NCI-H1694 (cell line): ENCODE data around the gene MB.
"Not testable (repeated sequence)": the region's sequence is repeated elsewhere in the genome, so short reads cannot be mapped to it uniquely, and the experiment has no call there.

Source experiments
- DNase-seq: peaks from one replicate; lab custom pipeline; 2025; lab: John Stamatoyannopoulos, UW

Gene MB

GRCh38 chr22:35617137-35617755 lies at the start of gene MB:
Gene MB, minus strand, starts transcription at chr22:35617329. Its CDS starts 72 bp downstream, at chr22:35617257.
- DNase-seq: no peak

DNA sequence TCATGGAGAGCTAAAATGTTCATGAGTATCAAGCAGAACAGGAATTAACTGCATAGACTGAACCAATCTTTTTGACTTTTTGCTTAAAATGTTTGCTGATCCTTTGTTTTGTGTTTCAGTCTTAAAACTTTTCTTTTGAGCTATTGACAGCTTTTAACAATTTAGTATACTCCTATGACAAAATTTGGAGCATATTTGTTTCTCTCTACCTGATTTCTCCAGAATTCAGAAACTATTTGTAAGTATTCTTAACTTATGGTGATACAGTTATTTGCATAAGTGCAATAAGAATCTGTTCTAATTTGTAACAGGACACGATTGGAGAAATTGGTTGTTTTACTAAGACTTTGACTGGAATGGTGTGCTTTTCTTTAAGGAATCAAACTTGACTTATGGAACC lies 49.6 kb upstream of the MB start:
- not testable (repeated sequence) for DNase-seq

DNA sequence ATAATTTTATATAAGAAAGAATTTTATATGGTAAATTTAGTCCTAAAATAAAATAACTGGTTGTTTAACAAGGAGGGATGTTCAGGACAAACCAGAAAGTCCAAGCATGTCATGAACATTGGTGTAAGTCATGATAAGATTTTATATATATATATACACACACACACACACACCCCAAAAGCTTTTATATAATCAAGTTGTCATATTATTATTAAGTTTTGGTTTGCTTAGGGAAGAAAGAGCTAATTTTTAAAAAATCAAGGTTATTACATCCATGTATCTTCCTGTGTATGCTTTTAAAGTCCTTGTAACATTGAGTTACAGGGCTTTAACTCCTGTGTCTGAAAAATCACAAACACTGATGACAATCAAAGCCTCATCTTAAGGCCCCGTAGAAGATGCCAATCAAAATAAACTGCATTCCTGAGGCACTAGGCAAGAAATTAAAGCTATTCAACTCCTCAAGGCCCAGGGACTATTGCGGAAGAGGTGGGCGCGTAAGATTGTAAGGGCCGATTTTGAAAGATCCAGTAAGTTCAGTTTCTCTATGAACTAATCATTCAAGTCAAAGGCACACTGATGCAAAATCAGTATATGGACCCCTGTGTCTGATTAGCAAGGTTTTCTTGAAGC lies 47.9 kb upstream of the MB start:
- no peak for DNase-seq

DNA sequence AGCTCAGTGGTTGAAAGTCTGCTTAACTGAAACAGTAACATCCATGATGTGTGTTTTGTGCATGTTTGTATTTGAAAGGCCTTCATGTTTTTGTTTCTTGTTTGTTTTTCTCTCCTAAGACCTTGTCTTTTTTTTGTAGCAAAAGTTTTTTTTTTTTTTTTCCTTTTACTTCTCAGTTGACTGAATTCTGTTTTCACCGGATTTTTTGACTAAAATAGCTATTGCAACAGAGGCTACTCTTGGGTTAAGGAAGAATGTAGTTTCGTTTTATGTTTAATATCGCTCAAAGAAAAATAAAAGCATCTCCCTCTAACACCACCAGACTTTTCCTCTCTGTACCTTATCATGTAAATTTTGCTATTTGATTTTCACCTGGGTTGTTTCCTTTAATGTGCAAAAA lies 46.2 kb upstream of the MB start:
- no peak for DNase-seq

- DNase-seq: no peak
These were observed 45.8 kb upstream of the MB start for GRCh38 chr22:35662914-35663313.

- DNase-seq: no peak
These were observed 44.3 kb upstream of the MB start for GRCh38 chr22:35661464-35661863.

DNA sequence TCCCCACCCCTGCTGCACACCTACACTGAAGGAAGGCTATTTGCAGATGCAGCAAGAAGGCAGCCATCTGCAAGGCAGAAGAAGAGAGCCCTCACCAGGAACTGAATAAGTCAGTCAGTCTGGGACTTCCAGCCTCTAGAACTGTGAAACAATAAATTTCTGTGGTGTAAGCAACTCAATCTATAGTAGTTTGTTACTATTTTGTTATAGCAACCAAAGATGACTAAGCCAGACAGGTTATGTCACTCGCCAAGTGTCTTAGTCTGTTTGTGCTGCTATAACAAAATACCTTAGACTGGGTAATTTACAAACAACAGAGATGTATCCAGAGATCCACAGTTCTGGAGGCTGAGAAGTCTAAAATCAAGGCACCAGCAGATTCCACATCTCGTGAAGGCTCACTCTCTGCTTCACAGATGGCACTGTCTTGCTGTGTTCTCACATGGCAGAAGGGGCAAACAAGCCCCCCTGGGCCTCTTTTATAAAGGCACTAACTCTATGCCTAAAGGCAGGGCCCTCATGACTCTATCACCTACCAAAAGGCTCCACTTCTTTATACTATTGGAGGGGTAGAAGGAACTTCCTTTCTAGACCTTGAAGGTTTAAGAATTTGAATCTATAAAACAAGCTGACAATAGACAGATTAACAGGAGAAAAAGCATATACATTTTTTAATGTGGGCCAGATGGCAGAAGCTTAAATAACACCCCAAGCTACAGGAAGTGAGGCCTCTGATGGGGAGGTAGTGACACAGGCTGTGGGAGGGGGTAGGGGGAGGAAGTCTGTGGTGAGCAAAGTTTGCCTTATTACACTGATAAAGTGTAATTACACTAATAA lies 43.4 kb upstream of the MB start:
- no peak for DNase-seq

- DNase-seq: no peak
These were observed 40.6 kb upstream of the MB start for GRCh38 chr22:35657571-35658312.

DNA sequence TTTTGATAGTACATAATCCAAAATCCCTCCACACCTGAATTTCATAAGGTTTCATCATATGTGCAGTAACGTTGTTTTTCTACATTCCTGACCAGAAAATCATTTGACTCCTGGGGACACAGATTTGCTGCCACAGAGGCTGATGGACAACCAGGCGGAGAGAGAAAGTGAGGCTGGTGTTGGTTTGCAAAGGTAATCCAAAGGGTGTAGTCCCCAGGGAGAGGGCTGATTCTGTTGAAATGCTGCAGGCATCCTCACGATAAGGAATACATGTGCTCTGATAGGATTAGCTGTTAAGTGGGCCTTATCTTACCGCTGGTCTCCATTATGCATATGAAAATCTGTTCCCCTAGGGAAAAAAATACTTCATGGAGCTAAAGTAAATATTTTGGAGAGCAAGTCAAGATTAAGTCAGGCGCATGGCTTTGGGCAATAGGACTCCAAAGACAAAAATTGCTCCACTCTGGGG lies 39.2 kb upstream of the MB start:
- no peak for DNase-seq

DNA sequence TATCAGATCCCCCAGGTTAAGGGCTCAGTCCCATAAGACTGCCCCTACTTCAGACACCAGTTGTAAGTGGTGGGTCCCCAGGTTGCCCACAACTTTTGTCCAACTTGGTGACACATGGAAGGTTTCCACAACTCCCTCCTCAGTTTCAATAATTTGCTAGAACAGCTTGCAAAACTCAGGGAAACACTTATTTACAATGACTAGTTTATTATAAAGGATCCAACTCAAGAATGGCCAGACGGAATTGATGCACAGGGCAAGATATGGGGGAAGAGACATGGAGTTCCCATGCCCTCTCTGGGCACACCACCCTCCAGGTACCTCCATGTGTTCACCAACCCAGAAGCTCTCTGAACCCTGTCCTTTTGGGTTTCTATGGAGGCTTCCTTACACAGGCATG lies 36.7 kb upstream of the MB start:
- DNase-seq: no peak

DNA sequence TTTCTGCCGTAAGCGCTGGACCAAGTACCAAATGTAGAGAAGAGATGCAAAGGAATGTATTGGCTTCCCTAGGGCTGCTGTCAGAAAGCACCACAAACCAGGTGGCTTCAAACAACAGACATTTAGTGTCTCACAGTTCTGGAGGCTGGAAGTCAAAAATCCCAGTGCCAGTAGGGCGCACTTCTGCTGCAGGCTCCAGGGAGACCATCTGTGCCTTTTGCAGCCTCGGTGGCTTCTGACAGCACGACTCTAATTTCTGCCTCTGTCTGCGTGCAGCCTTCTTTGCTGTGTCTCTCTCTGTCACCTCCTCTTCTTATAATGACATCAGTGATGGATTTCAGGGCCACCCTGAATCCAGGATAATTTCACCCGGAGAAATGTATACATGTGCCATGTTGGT lies 34.0 kb upstream of the MB start:
- DNase-seq: no peak

DNA sequence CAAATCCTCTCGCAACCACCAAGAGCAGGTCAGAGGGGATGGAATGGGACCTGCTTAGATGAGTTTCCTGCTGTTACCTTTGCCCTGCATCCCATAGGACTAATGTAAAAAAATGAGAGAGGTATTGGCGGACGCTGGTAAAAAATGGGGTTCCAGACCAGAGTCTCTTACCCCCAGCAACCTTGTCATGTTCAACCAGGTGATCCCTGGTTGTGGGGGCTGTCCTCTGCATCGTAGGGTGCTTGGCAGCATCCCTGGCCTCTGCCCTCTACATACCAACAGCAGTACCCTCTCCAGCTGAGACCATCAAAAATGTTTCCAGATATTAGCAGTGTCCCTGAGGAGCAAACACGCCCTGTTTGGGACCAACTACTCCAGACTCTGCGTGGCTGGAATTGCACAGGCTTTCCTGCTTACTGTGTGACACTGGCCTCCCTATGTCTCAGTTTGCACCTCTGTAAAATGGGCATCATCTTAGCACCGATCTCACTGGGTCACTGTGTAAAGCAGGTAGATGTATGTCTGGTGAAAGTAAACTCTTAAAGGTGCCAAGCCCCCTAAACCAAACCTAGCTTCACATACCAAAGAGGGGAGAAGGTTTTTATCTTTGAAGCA lies 32.6 kb upstream of the MB start:
- no peak for DNase-seq

- no peak for DNase-seq
These were observed 32.0 kb upstream of the MB start for GRCh38 chr22:35649026-35649553.

DNA sequence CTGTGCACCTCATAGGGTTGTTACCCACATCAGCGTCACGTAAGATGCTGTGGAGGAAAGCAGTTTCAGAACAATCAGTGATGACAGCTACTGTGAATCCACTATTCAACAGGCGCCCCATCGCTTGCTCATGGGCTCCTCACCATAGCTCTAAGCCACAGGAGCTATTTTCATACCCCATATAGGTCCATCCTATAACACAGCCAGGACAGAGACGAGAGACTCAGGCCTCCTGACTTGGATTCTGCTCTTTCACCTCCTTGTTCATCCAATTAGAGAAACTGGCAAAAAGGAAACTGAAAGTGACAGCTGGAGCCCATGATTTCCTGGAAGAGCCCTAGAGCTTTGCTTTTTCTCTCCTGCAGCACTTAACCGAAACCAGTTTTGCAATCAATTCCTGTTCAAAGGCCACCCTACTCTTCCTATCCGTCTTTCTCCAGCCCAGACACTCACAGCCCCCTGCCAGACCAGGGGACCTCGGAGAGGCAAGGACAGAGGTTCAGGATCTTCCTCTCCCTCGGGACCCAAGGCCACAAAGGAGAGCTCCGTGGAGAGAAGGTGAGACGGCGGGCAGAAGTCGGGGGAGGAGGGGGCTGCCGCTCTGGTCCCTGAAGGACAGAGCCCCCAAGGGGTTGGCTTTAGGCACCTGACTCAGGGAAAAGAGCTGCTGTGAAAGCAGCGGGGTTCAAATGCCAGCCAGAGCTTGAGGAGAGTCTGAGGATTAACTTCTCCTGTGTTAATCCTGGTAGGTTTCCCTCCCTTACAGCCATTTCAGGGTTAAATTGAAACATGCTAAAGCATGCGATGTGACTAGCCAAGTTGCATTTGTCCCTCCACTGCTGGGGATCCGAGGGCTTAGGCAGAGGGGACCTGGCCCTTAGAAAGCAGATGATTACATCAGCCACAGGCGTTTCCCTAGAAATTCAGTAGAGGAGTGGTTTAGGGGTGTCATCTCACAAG lies 31.2 kb upstream of the MB start, which contains the start of gene APOL6:
TSS of gene APOL6 (plus strand) at position 381 of the 960 bp plus-strand sequence. CDS start 7,980 bp downstream, outside the sequence.
- DNase-seq: no peak

- DNase-seq: no peak
These were observed 28.5 kb upstream of the MB start for GRCh38 chr22:35645646-35646045.

DNA sequence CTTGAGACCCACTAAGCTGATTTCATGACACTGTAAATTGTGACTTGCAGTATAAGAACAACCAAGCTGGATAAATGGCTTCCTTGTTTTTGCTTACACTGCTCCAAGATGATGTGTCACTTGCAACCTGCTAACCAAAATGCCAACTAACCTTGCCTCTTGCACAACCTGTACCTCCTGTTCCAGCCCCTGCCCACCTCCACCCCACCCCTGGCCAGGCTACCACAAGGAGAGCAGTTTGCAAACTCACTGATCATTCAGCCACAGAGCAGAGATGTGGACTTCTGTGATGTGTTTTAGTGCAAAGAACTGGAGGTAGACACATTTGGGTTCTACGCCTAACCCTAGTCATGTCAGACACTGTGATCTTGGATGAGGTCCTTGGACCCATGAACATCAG lies 26.9 kb upstream of the MB start:
- DNase-seq: no peak

- no peak for DNase-seq
These were observed 25.2 kb upstream of the MB start for GRCh38 chr22:35642305-35642741.

- DNase-seq: no peak
These were observed 24.5 kb upstream of the MB start for GRCh38 chr22:35641494-35642120.

GRCh38 chr22:35638410-35638809 lies 21.3 kb upstream of the MB start:
- DNase-seq: no peak

- no peak for DNase-seq
These were observed 20.9 kb upstream of the MB start for GRCh38 chr22:35638001-35638400.
